ENCODE results near the gene TMEM120B.

- TF ChIP-seq TARDBP (IDR thresholded peaks at IDR 0.05) (no peak), FOXM1 (IDR thresholded peaks at IDR 0.05; ENCODE audit: borderline replicate concordance) (no peak), SUZ12 (IDR thresholded peaks at IDR 0.05) (no peak), BHLHE40 (IDR thresholded peaks at IDR 0.05; ENCODE audit: borderline replicate concordance) (no peak), FOXK2 (IDR thresholded peaks at IDR 0.05) (no peak), SP1 (IDR thresholded peaks at IDR 0.05) (no peak), ELF4 (IDR thresholded peaks at IDR 0.05) (no peak), HDGF (IDR thresholded peaks at IDR 0.05; ENCODE audit: borderline replicate concordance) (no peak), FOXA1 (IDR thresholded peaks at IDR 0.05) (no peak)
Observed at GRCh38 chr12:121709478-121709961, 3.0 kb upstream of the TMEM120B start.
